Raji (cell line): ENCODE measurements around the gene TRAF3IP3.

ENCODE experiments used
- POLR2A ChIP-seq: IDR thresholded peaks from 2 replicates; pipeline ENCODE4 v1.6.1; 2011; ENCODE audit warnings: low read depth, low read length, control low read depth; ENCODE audit not compliant: insufficient read depth

TRAF3IP3 gene

GRCh38 chr1:209749670-209750323, 6.1 kb upstream of the TRAF3IP3 start:
- no peak for TF ChIP-seq POLR2A

GRCh38 chr1:209751627-209752231, 4.1 kb upstream of the TRAF3IP3 start:
- TF ChIP-seq POLR2A: no peak

- no peak for TF ChIP-seq POLR2A
Observed at GRCh38 chr1:209752890-209753289, 3.0 kb upstream of the TRAF3IP3 start.

GRCh38 chr1:209755256-209755655, 597 bp upstream of the TRAF3IP3 start:
- TF ChIP-seq POLR2A: no peak

- no peak for TF ChIP-seq POLR2A
Observed at GRCh38 chr1:209756615-209757445, 977 bp downstream of the TRAF3IP3 start.

- TF ChIP-seq POLR2A: no peak
Observed at GRCh38 chr1:209758400-209758799, 2.5 kb downstream of the TRAF3IP3 start.

- TF ChIP-seq POLR2A: no peak
Observed at GRCh38 chr1:209759829-209760359, 4.0 kb downstream of the TRAF3IP3 start.

- TF ChIP-seq POLR2A: no peak
Observed at GRCh38 chr1:209761011-209761635, 5.3 kb downstream of the TRAF3IP3 start.

GRCh38 chr1:209766051-209766450, 10.2 kb downstream of the TRAF3IP3 start:
- no peak for TF ChIP-seq POLR2A

- no peak for TF ChIP-seq POLR2A
Observed at GRCh38 chr1:209767096-209767495, 11.2 kb downstream of the TRAF3IP3 start.

GRCh38 chr1:209767706-209768105, 11.9 kb downstream of the TRAF3IP3 start:
- TF ChIP-seq POLR2A: no peak

GRCh38 chr1:209768354-209768774, 12.5 kb downstream of the TRAF3IP3 start:
- TF ChIP-seq POLR2A: no peak

GRCh38 chr1:209769171-209769904, 13.5 kb downstream of the TRAF3IP3 start:
- TF ChIP-seq POLR2A: no peak

GRCh38 chr1:209769971-209770370, 14.1 kb downstream of the TRAF3IP3 start:
- no peak for TF ChIP-seq POLR2A
